Measurements from ENCODE around the gene MAGI1.

DNA sequence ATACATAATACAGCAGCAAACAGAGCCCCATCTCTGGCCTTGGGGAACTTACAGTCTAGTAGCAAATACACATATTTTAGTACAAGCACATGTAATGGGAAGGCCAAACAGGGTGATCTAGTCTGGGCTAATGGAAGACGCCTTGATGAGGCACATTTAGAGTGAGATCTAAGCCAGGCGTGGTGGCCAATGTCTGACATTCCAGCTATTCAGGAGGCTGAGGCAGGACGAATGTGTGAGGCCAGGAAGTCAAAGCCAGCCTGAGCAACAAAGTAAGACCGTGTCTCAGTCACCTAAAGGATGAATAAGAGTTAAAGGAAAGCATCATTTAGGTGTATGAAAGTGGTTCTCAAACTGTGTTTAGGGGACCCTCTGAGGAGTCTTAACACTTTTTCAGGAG lies 291.9 kb downstream of the MAGI1 start:
- TF ChIP-seq CTCF (IDR thresholded peaks at IDR 0.05), result no peak
- no peak for TF ChIP-seq POLR2A (IDR thresholded peaks at IDR 0.05)
- TF ChIP-seq POLR2AphosphoS5 (IDR thresholded peaks at IDR 0.05), result no peak

Data from prostate gland (tissue), 2 donors.